C4-2B (cell line): ENCODE results near the gene XPA.

Experiments used
- H3K27ac ChIP-seq: fragments of 450-650 bp; 2 replicates; pipeline ENCODE4 v1.5.1; 2017
- CTCF ChIP-seq: fragments of 450-650 bp; conservative IDR thresholded peaks from 2 replicates; pipeline ENCODE4 v1.5.1; 2017; ENCODE audit warnings: mild to moderate bottlenecking
- ZFX ChIP-seq: fragments of 450-650 bp; IDR thresholded peaks from 2 replicates; pipeline ENCODE4 v1.6.1; 2017

XPA gene

DNA sequence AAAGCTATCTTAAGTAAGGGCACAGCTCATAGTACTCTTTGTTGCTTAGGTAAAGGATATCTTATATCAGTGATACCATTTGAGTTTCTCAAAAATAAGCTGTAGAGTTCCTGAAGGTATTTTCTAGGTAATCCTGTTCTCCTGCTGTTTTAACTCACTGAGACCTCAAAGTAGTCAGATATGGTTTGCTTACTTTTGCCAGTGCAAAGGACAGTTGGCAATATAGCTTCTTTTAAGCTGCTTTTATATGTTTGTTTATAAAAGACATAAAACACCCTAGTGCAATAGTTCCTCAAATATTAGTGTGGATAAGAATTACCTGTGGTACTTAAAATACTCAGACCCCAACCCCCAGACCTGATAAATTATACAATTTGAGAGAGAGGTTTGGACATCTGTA is 51.4 kb downstream of the XPA start:
- TF ChIP-seq CTCF = no peak
- TF ChIP-seq ZFX = no peak
- no peak overlapping the region for H3K27ac ChIP-seq

GRCh38 chr9:97640325-97640724 is 56.8 kb downstream of the XPA start:
- TF ChIP-seq ZFX = no peak
- no peak for TF ChIP-seq CTCF
- H3K27ac ChIP-seq = no peak overlapping the region

GRCh38 chr9:97638666-97639065 is 58.5 kb downstream of the XPA start:
- H3K27ac ChIP-seq = no peak overlapping the region
- TF ChIP-seq CTCF = no peak; the same call in 1 of the 2 replicates
- no peak for TF ChIP-seq ZFX

DNA sequence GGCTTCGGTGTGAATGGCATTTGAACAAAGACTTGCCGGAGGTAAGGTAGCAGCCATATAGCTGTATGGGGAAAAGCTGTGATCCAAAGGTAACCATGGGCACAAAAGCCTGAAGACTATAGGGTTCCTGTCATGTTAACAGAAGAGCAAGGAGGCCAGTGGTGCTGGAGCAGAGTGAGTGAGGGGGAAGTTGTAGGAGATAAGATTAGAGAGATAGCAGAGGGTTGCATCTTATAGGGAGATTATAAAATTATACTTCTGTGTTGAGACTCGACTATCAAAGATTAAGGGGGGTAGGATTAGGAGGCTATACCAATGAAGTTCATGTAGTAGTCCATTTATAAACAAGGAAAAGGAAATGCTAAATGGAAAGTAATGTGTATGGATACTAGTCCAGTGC is 60.2 kb downstream of the XPA start:
- TF ChIP-seq ZFX (no peak), CTCF (no peak)
- H3K27ac ChIP-seq = no peak overlapping the region

DNA sequence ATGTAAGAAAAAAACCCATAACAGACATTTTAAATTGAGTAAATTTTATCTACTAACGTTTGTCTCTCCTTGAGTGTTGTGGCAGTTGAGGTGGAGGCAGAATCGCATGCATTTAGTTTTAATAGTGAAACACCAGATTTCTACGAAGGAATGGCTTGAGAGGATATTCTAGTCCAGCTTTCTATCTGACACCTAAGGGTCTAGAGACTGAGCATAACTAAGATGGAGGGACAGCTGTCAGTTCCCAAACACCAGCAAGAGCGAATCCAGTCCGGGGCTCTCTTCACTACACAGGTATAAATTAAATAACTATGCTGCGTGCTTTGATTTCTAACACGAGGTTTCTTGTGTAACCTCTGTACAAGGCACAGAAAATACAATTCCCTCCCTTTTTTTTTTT is 62.1 kb downstream of the XPA start:
- peak overlapping the region; percentile 13 for H3K27ac ChIP-seq

DNA sequence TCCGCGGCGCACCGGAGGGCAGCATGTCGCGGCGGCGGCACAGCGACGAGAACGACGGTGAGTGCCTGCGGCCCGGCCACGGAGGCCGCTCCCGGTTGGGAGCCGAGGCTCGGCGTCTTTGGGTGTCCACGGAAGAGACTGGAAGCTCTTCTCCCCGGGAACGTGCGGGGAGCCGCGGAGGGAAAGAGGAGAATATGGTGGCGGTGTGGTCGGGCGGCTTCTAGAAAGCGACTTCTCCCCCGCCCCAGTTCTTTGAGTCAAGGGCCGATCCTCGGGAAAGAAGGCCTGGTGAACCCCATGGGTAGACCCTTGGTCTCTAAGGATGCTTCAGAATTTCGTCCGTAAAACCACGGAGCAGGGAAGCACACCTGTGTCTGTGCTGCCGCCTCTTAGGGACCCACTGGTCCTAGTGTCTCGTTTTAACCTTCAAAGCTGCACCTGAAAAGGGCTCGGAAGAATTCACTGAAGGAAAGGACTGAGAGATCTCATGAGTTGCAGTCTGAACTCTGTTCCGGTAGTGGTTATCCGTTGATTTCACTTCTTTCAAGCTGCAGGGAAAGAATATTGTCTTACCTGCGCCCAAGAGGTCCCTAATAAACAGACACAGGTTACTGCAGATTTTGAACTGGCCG is 63.2 kb downstream of the XPA start:
- peak overlapping the region; percentile 97 for H3K27ac ChIP-seq
- TF ChIP-seq ZFX (peak; percentile 49; the same call in 1 of the 2 replicates), CTCF (no peak)

More for the DNA sequence above, 62.1 kb downstream of the XPA start:
- TF ChIP-seq CTCF = no peak

- no peak for TF ChIP-seq CTCF
- peak; percentile 2; the same call in 1 of the 2 replicates for TF ChIP-seq ZFX
- H3K27ac ChIP-seq = peak within 1 kb of the TSS; percentile 97
Observed at GRCh38 chr9:97632985-97633858, 63.9 kb downstream of the XPA start, which contains the start of the genes NCBP1 and TSTD2. Gene NCBP1 (plus strand): TSS chr9:97633821. CDS start chr9:97633882, 61 bp downstream. Gene TSTD2 (minus strand): TSS chr9:97633368. CDS start chr9:97627562, 5,806 bp downstream.
